ENCODE data around the gene NCL. TPM values are rescaled to one million over a fixed set of nuclear protein-coding genes. Genes with fewer than 3 reads are reported as not detected.
"Not testable (repeated sequence)": the region's sequence is repeated elsewhere in the genome, so short reads cannot be mapped to it uniquely, and the experiment has no call there.

Gene NCL
- total RNA-seq, 1 donor = 182 TPM

- Histone ChIP-seq H3K4me1 (ENCODE audit: insufficient read depth, low read length) (peaks cover 12% of the 10 kb centered on the region), H3K27me3 (ENCODE audit: insufficient read depth, low read length) (peaks cover 22% of the 10 kb centered on the region)
- H3K9me3 ChIP-seq (ENCODE audit: low read depth, low read length); H3K4me3 ChIP-seq (ENCODE audit: low read length): not testable (repeated sequence)
Observed at GRCh38 chr2:231408304-231408703, 56.0 kb downstream of the NCL start.

- not testable (repeated sequence) for H3K4me3 ChIP-seq (ENCODE audit: low read length); H3K9me3 ChIP-seq (ENCODE audit: low read depth, low read length)
- peaks cover 18% of the 10 kb centered on the region for H3K27me3 ChIP-seq (ENCODE audit: insufficient read depth, low read length)
- H3K4me1 ChIP-seq (ENCODE audit: insufficient read depth, low read length) = peaks cover 11% of the 10 kb centered on the region
Observed at GRCh38 chr2:231407686-231408085, 56.6 kb downstream of the NCL start.

GRCh38 chr2:231405601-231406367, 58.5 kb downstream of the NCL start:
- H3K9me3 ChIP-seq (ENCODE audit: low read depth, low read length); H3K4me1 ChIP-seq (ENCODE audit: insufficient read depth, low read length); H3K27me3 ChIP-seq (ENCODE audit: insufficient read depth, low read length); H3K4me3 ChIP-seq (ENCODE audit: low read length): not testable (repeated sequence)

GRCh38 chr2:231404183-231404578, 60.1 kb downstream of the NCL start:
- H3K9me3 ChIP-seq (ENCODE audit: low read depth, low read length); H3K27me3 ChIP-seq (ENCODE audit: insufficient read depth, low read length); H3K4me1 ChIP-seq (ENCODE audit: insufficient read depth, low read length); H3K4me3 ChIP-seq (ENCODE audit: low read length): not testable (repeated sequence)

Other genes with a start within 250 kb of the NCL start
- gene B3GNT7, start 68.8 kb downstream of the NCL start, total RNA-seq = 6.5 TPM
- gene NMUR1, start 66.0 kb upstream of the NCL start, total RNA-seq = 1.8 TPM
- gene TEX44, start 128.4 kb upstream of the NCL start, total RNA-seq = not detected
- 1,408 TPM for gene PTMA, start 244.0 kb upstream of the NCL start, total RNA-seq